ENCODE results near the gene STEAP1B. TPM values are rescaled to one million over a fixed set of nuclear protein-coding genes. Genes with fewer than 3 reads are reported as not detected.

Gene STEAP1B
- total RNA-seq, 1 experiment from 2014 or later, result 22.7 TPM

DNA sequence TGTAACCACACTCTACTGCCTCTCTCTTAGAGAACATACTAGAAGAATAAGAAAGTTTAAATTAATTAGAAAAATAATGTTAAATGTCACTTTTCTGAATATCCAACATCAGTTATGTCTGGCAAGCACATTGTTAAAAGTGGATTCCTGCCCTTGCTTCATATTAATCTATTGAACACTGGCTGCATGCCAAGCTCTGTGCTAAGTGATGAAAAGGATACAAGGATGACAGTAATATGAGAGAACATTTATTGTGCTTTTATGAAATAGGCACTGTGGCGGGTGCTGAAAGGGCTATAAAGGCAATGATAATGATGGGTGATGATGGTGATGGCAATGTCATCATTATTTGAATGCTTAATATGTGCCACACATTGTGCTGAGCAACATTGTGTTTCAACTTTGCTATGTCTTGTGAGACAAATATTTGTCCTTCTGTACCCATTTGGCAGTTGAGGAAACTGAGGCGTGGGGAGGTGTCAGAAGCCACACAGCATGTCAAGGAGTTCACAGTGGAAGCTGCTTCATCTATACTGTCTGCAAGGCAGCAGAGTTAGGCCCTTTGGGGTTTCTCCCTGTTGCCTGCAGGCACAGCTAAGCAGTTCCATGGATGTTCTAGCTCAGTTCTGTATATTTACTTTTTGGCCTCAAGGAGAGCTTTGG is 78.9 kb downstream of the STEAP1B start:
- Histone ChIP-seq H3K27me3 (ENCODE audit: control insufficient read depth, insufficient read depth, low read length) (no peaks in the 10 kb centered on the region), H3K36me3 (replicated peaks; ENCODE audit: control insufficient read depth, insufficient read depth, low read length) (no peaks in the 10 kb centered on the region), H3K4me3 (ENCODE audit: insufficient read depth, low read depth, low read length) (no peak overlapping the region)
- DNase-seq, result no peak

DNA sequence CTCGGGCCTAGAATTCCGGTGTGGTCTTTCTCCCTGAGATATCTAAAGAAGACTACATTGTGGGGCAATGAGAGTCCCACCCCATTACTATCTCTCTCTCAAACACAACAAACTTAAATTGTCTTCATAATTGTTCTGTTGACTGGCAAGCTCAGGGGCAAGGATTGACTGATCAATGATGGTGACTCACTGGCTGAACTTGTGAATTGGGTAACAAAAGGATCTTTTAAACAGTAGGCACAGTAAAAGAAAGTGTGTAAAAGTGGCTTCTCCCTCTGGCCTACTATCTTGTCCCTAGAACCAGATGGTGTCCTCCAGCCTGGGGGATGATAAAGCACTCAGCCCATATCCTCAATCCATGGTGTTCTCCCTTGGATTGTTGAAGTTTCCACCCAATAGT is 80.0 kb downstream of the STEAP1B start:
- Histone ChIP-seq H3K27me3 (ENCODE audit: control insufficient read depth, insufficient read depth, low read length) (no peaks in the 10 kb centered on the region), H3K36me3 (replicated peaks; ENCODE audit: control insufficient read depth, insufficient read depth, low read length) (no peaks in the 10 kb centered on the region), H3K4me3 (ENCODE audit: insufficient read depth, low read depth, low read length) (no peak overlapping the region)
- DNase-seq, result no peak

DNA sequence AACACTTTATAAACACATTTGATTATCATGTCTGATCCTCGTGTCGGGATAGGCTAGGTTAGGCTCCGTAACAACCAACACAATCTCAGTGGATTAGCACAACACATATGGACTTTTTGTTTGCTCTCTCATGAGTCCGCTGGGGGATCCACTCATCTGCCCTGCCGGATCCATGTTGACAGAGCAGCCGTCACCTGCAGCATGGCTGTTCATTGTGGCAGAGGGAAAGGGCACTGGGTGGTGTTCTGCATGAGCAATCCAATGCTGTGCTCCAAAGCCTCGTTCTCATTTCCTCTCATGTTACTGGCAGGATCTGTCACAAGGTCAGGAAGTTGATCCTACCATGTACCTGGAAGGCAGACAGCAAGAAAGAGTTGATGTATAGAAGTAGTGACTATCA is 80.5 kb downstream of the STEAP1B start:
- no peak for DNase-seq
- Histone ChIP-seq H3K27me3 (ENCODE audit: control insufficient read depth, insufficient read depth, low read length) (no peaks in the 10 kb centered on the region), H3K36me3 (replicated peaks; ENCODE audit: control insufficient read depth, insufficient read depth, low read length) (no peaks in the 10 kb centered on the region), H3K4me3 (ENCODE audit: insufficient read depth, low read depth, low read length) (no peak overlapping the region)

DNA sequence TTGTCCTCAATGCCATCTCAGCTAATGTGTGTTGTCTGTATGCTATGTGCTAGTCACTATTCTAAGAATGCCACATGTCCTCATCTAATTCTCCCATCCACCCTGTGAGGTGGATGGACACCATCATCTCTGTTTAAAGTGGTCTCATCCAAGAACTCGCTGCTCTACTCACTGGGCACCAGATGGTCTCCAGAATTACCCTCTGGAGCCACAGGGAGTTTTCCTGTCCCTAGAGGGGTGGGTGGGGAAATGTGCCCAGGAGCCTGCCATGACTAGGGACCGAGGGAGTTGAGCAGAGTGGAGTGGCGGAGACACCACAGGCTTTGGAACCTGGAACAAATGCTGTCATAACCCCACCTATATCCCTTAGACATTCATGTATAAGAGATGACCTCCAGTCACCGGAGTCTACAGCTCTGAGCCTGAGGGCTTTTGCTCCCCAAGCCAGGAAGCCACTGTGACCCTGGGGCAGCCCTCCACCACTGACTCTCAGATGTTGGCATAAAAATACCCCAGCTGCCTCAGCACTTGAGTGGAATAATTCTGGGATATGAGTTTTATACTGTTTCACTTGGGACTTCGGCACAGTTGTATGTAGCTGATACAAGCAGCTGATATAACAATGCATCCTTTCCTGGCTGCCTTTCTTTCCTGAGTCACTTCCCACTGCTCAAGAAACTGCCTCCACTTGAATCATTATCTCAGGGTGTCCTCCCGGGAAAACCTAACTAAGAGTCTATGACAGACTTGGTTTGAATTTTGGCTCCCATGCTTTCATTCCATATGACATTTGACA is 81.5 kb downstream of the STEAP1B start:
- no peaks in the 10 kb centered on the region for H3K36me3 ChIP-seq (replicated peaks; ENCODE audit: control insufficient read depth, insufficient read depth, low read length)
- DNase-seq, result no peak
- H3K27me3 ChIP-seq (ENCODE audit: control insufficient read depth, insufficient read depth, low read length), result no peaks in the 10 kb centered on the region
- no peak overlapping the region for H3K4me3 ChIP-seq (ENCODE audit: insufficient read depth, low read depth, low read length)

DNA sequence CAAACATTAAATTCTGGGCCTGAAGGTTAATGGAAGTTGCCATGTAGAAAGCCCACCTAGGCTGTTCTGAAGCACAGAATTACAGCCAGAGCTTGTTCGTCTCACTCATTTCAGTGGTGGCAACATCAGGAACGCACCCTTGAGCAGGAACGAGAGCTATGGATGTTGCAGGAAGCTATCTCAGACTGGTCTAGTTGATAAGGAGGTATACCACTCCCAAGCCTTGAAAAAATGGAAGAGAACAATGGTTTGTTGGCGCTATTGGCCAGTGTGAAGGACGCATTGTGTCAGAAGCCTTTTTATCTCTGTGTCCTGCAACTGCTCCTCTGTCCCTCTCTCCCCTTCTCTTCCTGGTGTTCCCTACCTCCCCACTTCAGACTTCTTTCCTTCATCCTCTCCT is 82.1 kb downstream of the STEAP1B start:
- H3K4me3 ChIP-seq (ENCODE audit: insufficient read depth, low read depth, low read length), result no peak overlapping the region
- no peaks in the 10 kb centered on the region for H3K36me3 ChIP-seq (replicated peaks; ENCODE audit: control insufficient read depth, insufficient read depth, low read length)
- H3K27me3 ChIP-seq (ENCODE audit: control insufficient read depth, insufficient read depth, low read length), result no peaks in the 10 kb centered on the region
- no peak for DNase-seq

DNA sequence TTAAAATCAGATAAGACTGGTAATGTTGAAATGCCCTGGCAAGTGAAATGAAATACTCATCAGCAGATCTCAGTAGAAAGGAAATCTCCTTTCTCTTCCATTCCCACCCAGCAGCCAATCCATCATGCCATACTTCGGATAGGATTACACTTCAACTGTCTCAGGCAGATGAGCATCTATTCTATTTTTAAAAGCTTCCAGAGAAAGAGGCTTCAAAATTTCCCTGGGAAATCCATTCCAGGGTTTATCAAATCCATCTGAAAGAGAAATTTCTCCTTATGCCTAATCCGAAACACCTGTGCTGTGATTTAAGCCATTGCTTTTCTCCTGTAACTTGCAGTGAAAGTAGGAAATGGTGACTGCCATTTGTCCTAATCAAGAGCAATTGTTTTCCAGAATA is 82.6 kb downstream of the STEAP1B start:
- no peaks in the 10 kb centered on the region for H3K27me3 ChIP-seq (ENCODE audit: control insufficient read depth, insufficient read depth, low read length)
- H3K36me3 ChIP-seq (replicated peaks; ENCODE audit: control insufficient read depth, insufficient read depth, low read length), result no peaks in the 10 kb centered on the region
- no peak overlapping the region for H3K4me3 ChIP-seq (ENCODE audit: insufficient read depth, low read depth, low read length)
- no peak for DNase-seq

DNA sequence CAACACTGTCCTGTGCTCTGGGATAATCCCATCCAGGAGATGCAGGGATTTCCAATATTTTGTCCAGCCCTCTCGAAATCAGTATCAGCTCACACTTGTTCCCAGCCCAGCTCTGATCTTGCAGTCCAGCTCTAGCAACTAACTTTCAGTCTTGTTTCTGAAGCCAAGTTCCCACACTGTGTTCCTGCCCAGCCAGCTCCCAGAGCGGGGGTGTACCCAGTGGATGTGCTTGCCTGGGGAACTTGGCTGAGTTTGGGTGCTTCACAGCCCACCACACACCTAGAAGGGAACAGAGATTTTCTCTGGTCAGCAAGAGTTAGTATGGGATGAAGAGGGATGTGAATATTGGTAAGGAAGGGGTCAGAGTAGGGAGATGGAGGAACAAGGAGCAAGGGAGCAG is 85.6 kb downstream of the STEAP1B start:
- no peaks in the 10 kb centered on the region for H3K36me3 ChIP-seq (replicated peaks; ENCODE audit: control insufficient read depth, insufficient read depth, low read length)
- no peak overlapping the region for H3K4me3 ChIP-seq (ENCODE audit: insufficient read depth, low read depth, low read length)
- no peak for DNase-seq
- no peaks in the 10 kb centered on the region for H3K27me3 ChIP-seq (ENCODE audit: control insufficient read depth, insufficient read depth, low read length)

DNA sequence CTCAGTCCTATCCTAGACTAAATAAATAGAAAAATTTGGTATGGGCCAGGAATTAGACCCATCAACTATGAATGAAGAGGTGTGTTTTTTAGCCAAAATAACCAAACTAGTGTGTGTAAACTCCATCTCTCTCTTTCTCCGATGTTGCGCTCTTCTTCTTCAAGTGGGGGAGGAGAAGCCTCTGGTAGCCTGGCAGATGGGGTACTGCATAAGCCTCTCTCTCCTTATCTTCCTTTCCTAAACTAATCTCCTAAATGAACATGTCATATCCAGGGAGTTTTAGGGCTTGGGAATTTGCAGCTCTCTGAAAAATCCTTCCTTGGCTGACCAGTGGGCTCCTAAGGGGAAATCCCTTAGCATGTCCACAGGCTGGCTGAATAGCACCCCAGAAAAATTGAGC is 86.8 kb downstream of the STEAP1B start:
- Histone ChIP-seq H3K4me3 (ENCODE audit: insufficient read depth, low read depth, low read length) (no peak overlapping the region), H3K27me3 (ENCODE audit: control insufficient read depth, insufficient read depth, low read length) (no peaks in the 10 kb centered on the region), H3K36me3 (replicated peaks; ENCODE audit: control insufficient read depth, insufficient read depth, low read length) (no peaks in the 10 kb centered on the region)
- no peak for DNase-seq

DNA sequence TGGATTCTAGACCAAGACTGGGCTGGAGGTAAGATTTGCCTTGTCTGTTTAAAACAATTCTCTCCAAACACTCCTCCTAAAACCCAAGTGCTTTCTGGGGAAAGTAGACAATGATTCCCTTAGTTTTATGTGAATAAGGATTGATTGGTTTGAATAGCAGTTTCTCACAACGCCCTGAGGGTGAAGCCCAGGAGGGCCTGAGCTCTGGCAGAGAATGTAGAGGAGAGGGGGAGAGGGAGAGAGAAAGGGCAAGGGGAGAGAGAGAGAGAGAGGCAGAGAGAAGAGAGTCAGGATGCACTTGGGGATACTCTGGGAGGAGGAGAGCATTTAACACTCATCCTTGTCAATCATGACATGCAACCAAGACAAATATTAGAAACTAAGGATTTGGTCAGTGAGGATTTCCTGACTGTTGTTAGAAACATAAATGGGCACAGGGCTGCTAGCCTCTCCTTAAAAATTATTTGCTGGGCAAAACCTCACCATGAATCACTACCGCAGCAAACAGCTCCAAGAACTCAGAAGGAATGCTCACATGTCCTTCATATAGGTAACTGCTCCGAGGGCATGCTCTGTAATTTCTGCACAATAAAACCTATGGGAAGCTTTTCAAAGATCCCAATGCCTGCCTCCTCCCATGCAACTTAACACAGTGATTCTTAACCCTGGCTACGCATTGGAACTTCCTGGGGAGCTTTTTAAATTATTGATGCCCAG is 87.9 kb downstream of the STEAP1B start:
- Histone ChIP-seq H3K27me3 (ENCODE audit: control insufficient read depth, insufficient read depth, low read length) (no peaks in the 10 kb centered on the region), H3K36me3 (replicated peaks; ENCODE audit: control insufficient read depth, insufficient read depth, low read length) (no peaks in the 10 kb centered on the region), H3K4me3 (ENCODE audit: insufficient read depth, low read depth, low read length) (no peak overlapping the region)
- DNase-seq, result no peak

DNA sequence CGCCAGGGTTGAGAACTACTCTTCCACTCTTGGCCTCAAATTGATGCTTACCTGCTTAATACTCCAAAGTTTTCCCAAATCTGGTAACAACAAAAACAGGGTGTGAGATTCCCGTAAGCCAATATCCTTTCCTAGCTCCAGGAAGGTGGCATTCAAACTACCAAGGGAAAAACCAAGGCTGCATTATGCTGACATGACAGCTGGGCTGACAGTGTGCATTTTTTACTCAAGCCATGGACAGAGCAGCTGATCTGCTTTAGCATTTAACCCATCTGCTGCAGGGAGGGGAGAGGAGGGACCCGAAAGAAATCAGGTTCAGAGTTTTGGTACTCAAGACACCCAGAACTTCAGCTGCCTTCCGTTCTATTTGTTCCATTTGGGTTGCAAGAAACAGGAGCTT is 93.3 kb downstream of the STEAP1B start:
- no peak for DNase-seq
- Histone ChIP-seq H3K4me3 (ENCODE audit: insufficient read depth, low read depth, low read length) (no peak overlapping the region), H3K27me3 (ENCODE audit: control insufficient read depth, insufficient read depth, low read length) (no peaks in the 10 kb centered on the region), H3K36me3 (replicated peaks; ENCODE audit: control insufficient read depth, insufficient read depth, low read length) (no peaks in the 10 kb centered on the region)

DNA sequence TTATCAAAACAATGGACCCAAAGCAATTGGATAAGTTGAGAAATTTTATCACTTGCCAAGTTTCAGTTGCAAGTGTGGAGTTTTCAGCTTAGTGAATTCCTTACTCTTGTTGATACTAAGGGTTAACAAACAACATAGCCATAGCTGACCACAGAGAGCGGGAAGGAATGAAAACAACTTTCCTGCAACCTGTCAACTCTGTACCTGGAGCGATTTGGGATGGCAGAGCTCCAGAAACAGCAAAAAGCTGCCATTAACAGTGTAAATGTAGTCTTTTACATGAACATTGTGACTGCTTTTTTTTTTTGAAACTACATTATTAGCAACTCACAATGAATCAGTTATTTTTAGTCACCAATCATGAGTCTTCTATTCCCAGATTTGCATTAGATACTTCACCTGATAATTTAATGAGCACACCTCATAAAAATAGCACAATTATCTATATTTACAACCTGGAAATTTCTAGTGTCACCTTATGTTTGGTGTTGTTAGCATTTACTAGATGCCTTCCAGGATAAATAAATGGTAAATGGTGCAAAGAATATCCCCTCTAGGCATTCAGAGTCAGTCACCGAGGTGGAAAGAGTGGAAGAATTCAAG is 95.5 kb downstream of the STEAP1B start:
- no peak overlapping the region for H3K4me3 ChIP-seq (ENCODE audit: insufficient read depth, low read depth, low read length)
- no peak for DNase-seq
- H3K27me3 ChIP-seq (ENCODE audit: control insufficient read depth, insufficient read depth, low read length), result no peaks in the 10 kb centered on the region
- H3K36me3 ChIP-seq (replicated peaks; ENCODE audit: control insufficient read depth, insufficient read depth, low read length), result no peaks in the 10 kb centered on the region

DNA sequence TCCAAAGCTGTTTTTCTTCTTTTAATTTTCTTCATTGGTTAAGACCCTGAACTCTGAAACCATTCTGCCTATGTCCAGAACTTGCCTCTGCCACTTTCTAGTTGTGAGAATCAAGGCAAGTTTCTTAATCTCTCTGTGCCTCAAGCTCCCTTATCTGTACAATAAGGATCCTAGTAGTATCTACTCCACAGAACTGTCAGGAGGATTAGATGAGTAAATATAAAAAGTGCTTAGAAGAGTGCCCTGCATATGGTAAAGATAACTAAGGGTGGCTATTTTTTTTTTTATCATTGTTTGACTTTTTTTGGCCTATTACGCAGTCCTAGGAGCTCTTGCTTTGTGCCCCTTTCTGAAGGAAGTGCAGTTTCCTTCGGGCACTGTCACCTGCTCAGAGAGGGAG is 96.6 kb downstream of the STEAP1B start:
- no peak for DNase-seq
- no peaks in the 10 kb centered on the region for H3K36me3 ChIP-seq (replicated peaks; ENCODE audit: control insufficient read depth, insufficient read depth, low read length)
- no peak overlapping the region for H3K4me3 ChIP-seq (ENCODE audit: insufficient read depth, low read depth, low read length)
- no peaks in the 10 kb centered on the region for H3K27me3 ChIP-seq (ENCODE audit: control insufficient read depth, insufficient read depth, low read length)

DNA sequence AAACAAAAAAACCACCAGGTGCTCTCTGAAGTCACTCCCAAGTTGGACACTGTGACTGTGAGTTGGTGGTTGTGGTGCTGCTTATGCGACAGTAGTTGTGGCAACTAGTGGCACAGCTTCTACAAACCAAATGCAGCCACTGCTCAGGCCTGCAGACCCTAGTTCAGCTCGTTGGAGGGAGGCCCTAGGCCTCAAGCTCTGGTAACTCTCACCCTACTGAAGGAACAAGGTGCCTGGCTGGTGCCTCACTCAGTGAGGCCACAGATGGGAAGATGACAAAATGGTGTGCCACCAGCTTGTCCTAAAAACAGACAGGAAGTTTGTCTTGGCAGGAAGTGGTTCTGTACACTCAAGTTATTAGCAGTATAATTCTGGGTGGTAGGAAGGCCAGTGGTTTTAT is 97.7 kb downstream of the STEAP1B start:
- no peak for DNase-seq
- H3K27me3 ChIP-seq (ENCODE audit: control insufficient read depth, insufficient read depth, low read length), result no peaks in the 10 kb centered on the region
- H3K36me3 ChIP-seq (replicated peaks; ENCODE audit: control insufficient read depth, insufficient read depth, low read length), result no peaks in the 10 kb centered on the region
- no peak overlapping the region for H3K4me3 ChIP-seq (ENCODE audit: insufficient read depth, low read depth, low read length)

DNA sequence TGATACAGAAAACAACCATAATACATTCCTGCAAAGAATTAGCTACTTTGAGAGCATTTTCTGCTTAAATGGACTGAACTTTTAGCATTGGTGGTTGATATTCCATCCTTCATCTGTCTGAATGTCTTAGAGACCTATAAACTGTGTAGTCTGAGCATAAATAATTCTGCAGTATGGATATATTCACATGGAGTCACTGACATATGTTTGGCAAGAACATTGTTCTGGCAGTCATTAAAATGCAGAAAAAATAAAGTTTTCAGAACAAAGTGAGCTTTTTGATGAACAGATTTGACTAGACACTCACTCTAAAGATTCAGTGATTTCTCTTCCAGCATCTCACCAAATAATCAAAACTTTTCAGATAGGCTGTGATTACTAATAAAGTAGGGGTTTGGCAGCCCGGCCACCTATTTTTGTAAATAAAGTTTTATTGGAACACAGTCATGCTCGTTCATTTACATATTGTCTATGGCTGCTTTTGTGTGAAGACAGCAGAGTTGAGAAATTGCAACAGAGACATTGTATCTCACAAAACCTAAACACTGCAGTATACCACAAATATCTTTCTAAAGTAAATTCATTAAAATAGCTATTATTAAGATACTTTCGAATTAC is 98.9 kb downstream of the STEAP1B start:
- Histone ChIP-seq H3K36me3 (replicated peaks; ENCODE audit: control insufficient read depth, insufficient read depth, low read length) (no peaks in the 10 kb centered on the region), H3K4me3 (ENCODE audit: insufficient read depth, low read depth, low read length) (no peak overlapping the region), H3K27me3 (ENCODE audit: control insufficient read depth, insufficient read depth, low read length) (no peaks in the 10 kb centered on the region)
- no peak for DNase-seq

All from H7 (cell line).